Lower lobe of right lung (tissue), 2 donors: Measurements from ENCODE around the gene SGMS1. TPM values are rescaled to one million over a fixed set of nuclear protein-coding genes. Genes with fewer than 3 reads are reported as not detected.
"Not testable (repeated sequence)": the region's sequence is repeated elsewhere in the genome, so short reads cannot be mapped to it uniquely, and the experiment has no call there.

Experiments
- ATAC-seq, 2 donors: fragments of 200-7000 bp; cut with Tn5 transposase; one replicate each; pipeline ENCODE4 v1.9.1; 2020 to 2022; ENCODE audit warnings: mild to moderate bottlenecking in 2 of 2, moderate library complexity in 2 of 2
- DNase-seq: peaks from one replicate; pipeline ENCODE4 v3.0.0-alpha.2; 2020
- H3K27ac ChIP-seq: fragments of 200-600 bp; one replicate; pipeline ENCODE4 v1.8.0; 2022
- H3K27me3 ChIP-seq: fragments of 200-600 bp; one replicate; pipeline ENCODE4 v1.8.0; 2022; ENCODE audit warnings: low read depth
- H3K36me3 ChIP-seq: fragments of 200-600 bp; one replicate; pipeline ENCODE4 v1.8.0; 2022; ENCODE audit warnings: mild to moderate bottlenecking
- H3K4me1 ChIP-seq: fragments of 200-600 bp; one replicate; pipeline ENCODE4 v1.8.0; 2022
- H3K4me3 ChIP-seq: fragments of 200-600 bp; one replicate; pipeline ENCODE4 v1.8.0; 2022; ENCODE audit warnings: mild to moderate bottlenecking
- H3K9me3 ChIP-seq: fragments of 200-600 bp; one replicate; pipeline ENCODE4 v1.8.0; 2022
- intact Hi-C: fragments of 100-400 bp; cut with DNase I; formaldehyde crosslinking; loops from one replicate; pipeline ENCODE4 v1.11.0; 2022
- total RNA-seq: library from RNA; stranded (reverse); fragmentation: NEBNext Ultra II Directional; extraction: Animal tissue kit (Norgen Biotek cat#: 25700); gene quantifications from one replicate; pipeline ENCODE4 v1.2.1, GENCODE V29; 2021
- TF ChIP-seq, protein P1 (sequence below): fragments of 200-600 bp; IDR thresholded peaks from one replicate; pipeline ENCODE4 v1.8.0; 2022; ENCODE audit warnings: antibody characterized with exemption, mild to moderate bottlenecking
- donor health status: DM: no; HTN: yes; CAD: no; lungs with severe emphysema.

Gene SGMS1
- total RNA-seq, 1 donor from 2014 or later: 72.3 TPM

DNA sequence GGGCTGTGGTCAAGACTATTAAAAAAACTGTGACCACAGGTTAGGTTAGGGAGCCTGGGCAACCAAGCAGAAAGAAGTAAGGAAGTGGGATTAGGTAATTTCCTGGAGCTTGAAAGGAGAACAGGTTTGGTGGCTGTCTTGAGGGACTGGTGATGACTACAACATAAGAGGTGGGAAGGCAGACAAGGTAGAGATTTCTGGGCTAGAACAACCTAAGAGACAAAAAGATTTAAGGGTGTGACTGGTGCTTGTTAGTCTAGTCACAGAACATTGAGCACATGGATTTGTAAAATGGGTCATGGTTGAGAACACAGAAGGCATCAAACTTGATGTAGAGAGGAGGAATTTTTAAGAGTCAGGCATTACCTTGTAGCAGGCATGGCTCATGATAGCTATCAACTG is 248.7 kb downstream of the SGMS1 start:
- H3K27ac ChIP-seq: peak overlapping the region; percentile 5
- intact Hi-C loops: no loop called here
- peak; percentile 65 to 75 for ATAC-seq

DNA sequence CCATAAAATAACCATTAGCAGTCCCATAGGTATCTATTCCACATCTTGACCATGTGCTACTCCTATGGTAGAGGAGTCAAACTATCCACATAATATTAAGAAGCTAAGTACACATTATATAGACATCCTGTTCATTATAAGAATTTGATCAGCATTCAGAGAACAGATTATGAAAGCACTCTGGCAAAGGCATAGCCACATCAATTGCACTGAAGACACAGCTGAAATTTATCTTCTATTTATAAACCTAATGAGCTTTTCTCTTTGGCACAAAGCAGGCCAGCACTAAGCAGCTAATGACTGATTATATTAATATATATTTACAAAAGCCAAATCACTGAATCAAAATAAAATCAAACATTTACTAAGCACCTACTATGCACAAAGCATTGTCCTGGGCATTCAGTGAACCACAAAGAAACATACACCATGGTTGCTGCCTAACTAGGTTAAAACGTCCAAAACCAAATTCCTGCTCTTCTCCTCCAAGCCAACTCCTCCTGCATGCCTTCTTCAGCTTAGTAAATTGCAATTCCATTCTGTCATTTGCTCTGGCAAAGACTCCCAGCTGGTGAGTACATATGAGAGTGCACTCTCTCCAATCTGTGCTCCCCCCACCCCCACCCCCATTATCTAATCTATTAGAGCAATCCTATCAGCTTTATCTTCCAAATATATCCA is 249.8 kb downstream of the SGMS1 start:
- peak overlapping the region; percentile 5 for H3K27ac ChIP-seq

More for the DNA sequence above, 248.7 kb downstream of the SGMS1 start:
- no peak for DNase-seq
- Histone ChIP-seq H3K27me3 (no peaks in the 10 kb centered on the region), H3K4me3 (no peak overlapping the region), H3K9me3 (no peaks in the 10 kb centered on the region), H3K4me1 (peaks cover 24% of the 10 kb centered on the region), H3K36me3 (no peaks in the 10 kb centered on the region)
- TF ChIP-seq, protein P1, sequence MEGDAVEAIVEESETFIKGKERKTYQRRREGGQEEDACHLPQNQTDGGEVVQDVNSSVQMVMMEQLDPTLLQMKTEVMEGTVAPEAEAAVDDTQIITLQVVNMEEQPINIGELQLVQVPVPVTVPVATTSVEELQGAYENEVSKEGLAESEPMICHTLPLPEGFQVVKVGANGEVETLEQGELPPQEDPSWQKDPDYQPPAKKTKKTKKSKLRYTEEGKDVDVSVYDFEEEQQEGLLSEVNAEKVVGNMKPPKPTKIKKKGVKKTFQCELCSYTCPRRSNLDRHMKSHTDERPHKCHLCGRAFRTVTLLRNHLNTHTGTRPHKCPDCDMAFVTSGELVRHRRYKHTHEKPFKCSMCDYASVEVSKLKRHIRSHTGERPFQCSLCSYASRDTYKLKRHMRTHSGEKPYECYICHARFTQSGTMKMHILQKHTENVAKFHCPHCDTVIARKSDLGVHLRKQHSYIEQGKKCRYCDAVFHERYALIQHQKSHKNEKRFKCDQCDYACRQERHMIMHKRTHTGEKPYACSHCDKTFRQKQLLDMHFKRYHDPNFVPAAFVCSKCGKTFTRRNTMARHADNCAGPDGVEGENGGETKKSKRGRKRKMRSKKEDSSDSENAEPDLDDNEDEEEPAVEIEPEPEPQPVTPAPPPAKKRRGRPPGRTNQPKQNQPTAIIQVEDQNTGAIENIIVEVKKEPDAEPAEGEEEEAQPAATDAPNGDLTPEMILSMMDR: no peak

DNA sequence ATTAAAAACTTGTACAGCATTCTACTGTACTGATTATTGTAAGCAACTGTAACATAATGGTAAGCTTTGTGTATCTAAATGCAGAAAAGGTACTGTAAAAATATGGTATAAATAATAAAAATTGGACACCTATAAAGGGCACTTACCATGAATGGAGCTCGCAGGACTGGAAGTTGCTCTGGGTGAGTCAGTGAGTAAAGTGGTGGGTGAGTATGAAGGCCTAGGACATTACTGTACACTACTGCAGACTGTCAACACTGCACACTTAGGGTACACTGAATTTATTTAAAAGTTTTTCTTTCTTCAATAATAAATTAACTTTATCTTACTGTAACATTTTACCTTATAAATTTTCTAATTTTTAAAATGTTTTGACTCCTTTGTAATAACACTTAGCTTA is 253.8 kb downstream of the SGMS1 start:
- TF ChIP-seq, protein P1: no peak
- H3K27ac ChIP-seq: no peak overlapping the region
- H3K27me3 ChIP-seq: no peaks in the 10 kb centered on the region
- no peak overlapping the region for H3K4me3 ChIP-seq
- H3K36me3 ChIP-seq: no peaks in the 10 kb centered on the region
- H3K9me3 ChIP-seq: no peaks in the 10 kb centered on the region
- ATAC-seq (no peak), DNase-seq (no peak)
- intact Hi-C loops: no loop called here
- H3K4me1 ChIP-seq: peaks cover 12% of the 10 kb centered on the region

More for the DNA sequence above, 249.8 kb downstream of the SGMS1 start:
- TF ChIP-seq, protein P1: no peak
- ATAC-seq: peak; percentile 13 to 32
- Histone ChIP-seq H3K9me3 (no peaks in the 10 kb centered on the region), H3K4me3 (no peak overlapping the region), H3K36me3 (no peaks in the 10 kb centered on the region), H3K27me3 (no peaks in the 10 kb centered on the region), H3K4me1 (peaks cover 17% of the 10 kb centered on the region)
- no peak for DNase-seq
- intact Hi-C loops: no loop called here

DNA sequence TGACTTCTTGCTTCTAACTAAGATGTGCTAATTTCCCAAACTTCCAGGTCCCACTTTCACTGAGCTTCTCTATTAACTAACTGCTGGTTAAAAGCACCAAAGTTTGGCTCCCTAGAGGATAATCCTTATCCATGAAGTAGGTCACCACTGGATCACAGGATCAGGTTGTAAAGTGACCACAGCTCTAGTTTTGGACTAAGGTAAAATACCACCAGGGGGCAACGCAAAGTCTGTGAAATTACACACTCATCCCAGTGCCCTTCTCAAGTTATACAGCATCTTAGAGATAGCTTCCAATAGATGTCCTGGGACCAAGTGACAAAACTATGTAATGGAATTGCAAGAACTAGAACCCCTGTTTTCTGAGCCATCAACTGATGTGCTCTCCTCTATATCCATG is 256.0 kb downstream of the SGMS1 start:
- Histone ChIP-seq H3K36me3 (no peaks in the 10 kb centered on the region), H3K9me3 (no peaks in the 10 kb centered on the region), H3K27me3 (no peaks in the 10 kb centered on the region), H3K27ac (no peak overlapping the region), H3K4me1 (peaks cover 11% of the 10 kb centered on the region), H3K4me3 (no peak overlapping the region)
- DNase-seq: no peak
- peak in 1 of 2 donors; percentile 60 for ATAC-seq
- intact Hi-C loops: no loop called here
- TF ChIP-seq, protein P1: peak; percentile 40

DNA sequence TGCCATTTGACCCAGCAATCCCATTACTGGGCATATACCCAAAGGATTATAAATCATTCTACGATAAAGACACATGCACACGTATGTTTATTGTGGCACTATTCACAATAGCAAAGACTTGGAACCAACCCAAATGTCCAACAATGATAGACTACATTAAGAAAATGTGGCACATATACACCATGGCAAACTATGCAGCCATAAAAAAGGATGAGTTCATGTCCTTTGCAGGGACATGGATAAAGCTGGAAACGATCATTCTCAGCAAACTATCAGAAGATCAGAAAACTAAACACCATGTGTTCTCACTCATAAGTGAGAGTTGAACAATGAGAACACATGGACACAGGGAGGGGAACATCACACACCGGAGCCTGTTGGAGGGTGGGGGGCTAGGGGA is 257.3 kb downstream of the SGMS1 start:
- ATAC-seq, intact Hi-C loops, DNase-seq: not testable (repeated sequence)

DNA sequence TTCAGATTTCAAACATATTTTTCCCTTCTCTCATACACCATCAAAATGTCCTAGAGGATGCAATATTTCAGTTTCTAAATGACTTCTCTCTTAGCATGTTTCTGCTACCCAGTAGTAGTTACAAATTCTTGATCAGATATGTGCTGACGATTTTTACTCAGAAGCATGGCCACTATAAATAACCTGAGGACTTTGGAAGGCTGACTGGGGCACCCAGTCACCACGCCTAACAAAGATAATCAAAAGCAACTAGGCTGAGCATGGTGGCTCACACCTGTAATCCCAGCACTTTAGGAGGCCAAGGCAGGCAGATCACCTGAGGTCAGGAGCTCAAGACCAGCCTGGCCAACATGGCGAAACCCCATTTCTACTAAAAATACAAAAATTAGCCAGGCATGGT is 259.0 kb downstream of the SGMS1 start:
- H3K36me3 ChIP-seq, H3K9me3 ChIP-seq, H3K27me3 ChIP-seq, H3K27ac ChIP-seq, H3K4me3 ChIP-seq, intact Hi-C loops, DNase-seq, ATAC-seq: not testable (repeated sequence)
- peaks cover 34% of the 10 kb centered on the region for H3K4me1 ChIP-seq

More for the DNA sequence above, 257.3 kb downstream of the SGMS1 start:
- not testable (repeated sequence) for H3K27me3 ChIP-seq, H3K4me3 ChIP-seq, H3K27ac ChIP-seq, H3K36me3 ChIP-seq, H3K9me3 ChIP-seq
- H3K4me1 ChIP-seq: peaks cover 17% of the 10 kb centered on the region
